Measurements from ENCODE around the gene AFTPH. TPM values are rescaled to one million over a fixed set of nuclear protein-coding genes. Genes with fewer than 3 reads are reported as not detected.

The AFTPH gene
- total RNA-seq, 1 experiment from 2014 or later = 13.5 TPM

DNA sequence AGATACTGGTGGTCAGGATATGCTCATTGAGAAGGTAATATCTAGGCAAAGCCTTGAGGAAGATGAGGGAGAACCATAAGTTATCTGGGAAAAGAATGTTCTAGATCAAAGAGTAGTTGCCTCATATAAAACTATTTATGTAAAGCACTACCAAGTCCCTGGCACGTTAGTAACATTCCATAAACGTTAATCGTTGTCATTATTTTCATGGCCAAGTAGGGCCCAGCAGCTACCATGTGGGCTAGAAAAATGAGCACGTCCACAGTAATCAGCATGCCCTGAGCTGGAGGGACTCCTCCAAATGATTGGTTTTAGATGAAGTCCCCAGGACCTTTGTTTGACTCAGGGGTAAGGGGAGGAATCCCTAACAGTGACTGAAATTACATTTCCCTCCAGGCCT is 32.7 kb upstream of the AFTPH start:
- Histone ChIP-seq H3K27ac (ENCODE audit: insufficient read length, low read depth, low read length) (no peak overlapping the region), H3K27me3 (ENCODE audit: insufficient read depth, low read length) (no peaks in the 10 kb centered on the region), H4K91ac (ENCODE audit: insufficient read length, low read depth, low read length) (no peak overlapping the region), H3K9me3 (ENCODE audit: control insufficient read depth, low read depth, low read length) (no peaks in the 10 kb centered on the region), H3K79me1 (ENCODE audit: insufficient read depth, low read depth, low read length, poor library complexity, severe bottlenecking) (no peaks in the 10 kb centered on the region), H3K23ac (ENCODE audit: insufficient read length, low read depth, low read length) (no peak overlapping the region), H2BK5ac (ENCODE audit: insufficient read length, low read length) (no peak overlapping the region), H2AK5ac (ENCODE audit: insufficient read length, low read length) (no peak overlapping the region), H4K5ac (ENCODE audit: insufficient read length, low read depth, low read length) (no peak overlapping the region), H3K79me2 (ENCODE audit: insufficient read depth, low read length) (no peaks in the 10 kb centered on the region), H3K18ac (ENCODE audit: insufficient read length, low read depth, low read length) (no peak overlapping the region), H4K20me1 (ENCODE audit: control insufficient read depth, insufficient read depth, insufficient read length) (no peaks in the 10 kb centered on the region), H2BK20ac (ENCODE audit: low read depth, low read length, poor library complexity, severe bottlenecking) (no peak overlapping the region), H3T11ph (ENCODE audit: low read length) (no peak overlapping the region), H3K23me2 (ENCODE audit: insufficient read length, low read depth, low read length, poor library complexity, severe bottlenecking) (no peaks in the 10 kb centered on the region), H3K4ac (ENCODE audit: low read depth, low read length) (no peak overlapping the region), H2BK12ac (ENCODE audit: insufficient read length, low read depth, low read length) (no peak overlapping the region), H2BK120ac (ENCODE audit: low read depth, low read length, poor library complexity, severe bottlenecking) (no peak overlapping the region), H3K9ac (ENCODE audit: extremely low read depth, insufficient read length, low read length) (no peak overlapping the region), H3K4me1 (ENCODE audit: insufficient read depth, low read length) (peaks cover 5% of the 10 kb centered on the region; the same call in 1 of the 2 replicates), H2AFZ (ENCODE audit: low read length) (no peak overlapping the region), H2BK15ac (ENCODE audit: low read depth, low read length) (no peak overlapping the region), H3K4me2 (ENCODE audit: insufficient read depth, insufficient read length, low read length) (no peak overlapping the region), H3K56ac (ENCODE audit: insufficient read length, low read depth, low read length) (no peak overlapping the region), H4K8ac (replicated peaks; ENCODE audit: insufficient read length, low read depth, low read length) (no peak overlapping the region), H3K14ac (ENCODE audit: insufficient read depth, low read length) (no peak overlapping the region)
- peaks cover 24% of the 10 kb centered on the region in 2 experiments for H3K4me1 Mint-ChIP-seq
- WGBS (ENCODE audit: extremely low coverage, insufficient read length, low lambda C conversion rate) = no CpG with 5 or more reads among the region's 4 CpGs
- no peak overlapping the region for H3K4me3 Mint-ChIP-seq
- no peaks in the 10 kb centered on the region; the same call in none of the 2 replicates for H3K27me3 Mint-ChIP-seq (ENCODE audit: low read depth)
- DNase-seq = no peak
- H3K27ac Mint-ChIP-seq = no peak overlapping the region
- no peaks in the 10 kb centered on the region for H3K36me3 Mint-ChIP-seq (ENCODE audit: insufficient read depth in 1 of 3, low read depth in 3 of 3)
- H3K9me3 Mint-ChIP-seq = no peaks in the 10 kb centered on the region
- TF ChIP-seq, protein P1, sequence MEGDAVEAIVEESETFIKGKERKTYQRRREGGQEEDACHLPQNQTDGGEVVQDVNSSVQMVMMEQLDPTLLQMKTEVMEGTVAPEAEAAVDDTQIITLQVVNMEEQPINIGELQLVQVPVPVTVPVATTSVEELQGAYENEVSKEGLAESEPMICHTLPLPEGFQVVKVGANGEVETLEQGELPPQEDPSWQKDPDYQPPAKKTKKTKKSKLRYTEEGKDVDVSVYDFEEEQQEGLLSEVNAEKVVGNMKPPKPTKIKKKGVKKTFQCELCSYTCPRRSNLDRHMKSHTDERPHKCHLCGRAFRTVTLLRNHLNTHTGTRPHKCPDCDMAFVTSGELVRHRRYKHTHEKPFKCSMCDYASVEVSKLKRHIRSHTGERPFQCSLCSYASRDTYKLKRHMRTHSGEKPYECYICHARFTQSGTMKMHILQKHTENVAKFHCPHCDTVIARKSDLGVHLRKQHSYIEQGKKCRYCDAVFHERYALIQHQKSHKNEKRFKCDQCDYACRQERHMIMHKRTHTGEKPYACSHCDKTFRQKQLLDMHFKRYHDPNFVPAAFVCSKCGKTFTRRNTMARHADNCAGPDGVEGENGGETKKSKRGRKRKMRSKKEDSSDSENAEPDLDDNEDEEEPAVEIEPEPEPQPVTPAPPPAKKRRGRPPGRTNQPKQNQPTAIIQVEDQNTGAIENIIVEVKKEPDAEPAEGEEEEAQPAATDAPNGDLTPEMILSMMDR (conservative IDR thresholded peaks at IDR 0.05) = no peak

Measured in H9 (cell line).